ENCODE measurements around the gene HELB.
"Not testable (repeated sequence)": the region's sequence is repeated elsewhere in the genome, so short reads cannot be mapped to it uniquely, and the experiment has no call there.

HELB gene

GRCh38 chr12:66301944-66302826 lies at the start of gene HELB:
Gene HELB, plus strand, starts transcription at chr12:66302493. Its CDS starts 111 bp downstream, at chr12:66302604.
- DNase-seq: peak; percentile 98

- DNase-seq: no peak
Observed at GRCh38 chr12:66252771-66253170, 49.5 kb upstream of the HELB start.

- no peak for DNase-seq
Observed at GRCh38 chr12:66255737-66256136, 46.6 kb upstream of the HELB start.

DNA sequence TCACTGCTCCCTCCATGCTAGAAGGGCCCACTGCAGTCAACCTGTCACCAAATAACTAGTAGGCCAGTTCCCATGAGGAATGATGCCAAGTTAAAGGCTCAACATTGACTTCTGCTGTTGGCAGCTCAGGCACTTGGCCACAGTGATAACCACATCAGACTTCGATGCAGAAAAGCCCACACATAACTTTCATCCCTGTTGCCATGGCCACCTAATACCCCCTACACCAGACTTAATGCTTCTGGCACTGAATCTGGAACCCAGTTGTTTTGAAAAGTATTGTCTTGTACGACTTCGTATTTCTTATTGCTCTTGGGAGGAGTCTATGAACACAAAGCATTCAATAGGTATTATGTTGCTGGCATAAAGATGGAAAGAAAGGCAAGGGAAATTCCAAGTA lies 44.3 kb upstream of the HELB start:
- no peak for DNase-seq

GRCh38 chr12:66262737-66263136 lies 39.6 kb upstream of the HELB start:
- no peak for DNase-seq

DNA sequence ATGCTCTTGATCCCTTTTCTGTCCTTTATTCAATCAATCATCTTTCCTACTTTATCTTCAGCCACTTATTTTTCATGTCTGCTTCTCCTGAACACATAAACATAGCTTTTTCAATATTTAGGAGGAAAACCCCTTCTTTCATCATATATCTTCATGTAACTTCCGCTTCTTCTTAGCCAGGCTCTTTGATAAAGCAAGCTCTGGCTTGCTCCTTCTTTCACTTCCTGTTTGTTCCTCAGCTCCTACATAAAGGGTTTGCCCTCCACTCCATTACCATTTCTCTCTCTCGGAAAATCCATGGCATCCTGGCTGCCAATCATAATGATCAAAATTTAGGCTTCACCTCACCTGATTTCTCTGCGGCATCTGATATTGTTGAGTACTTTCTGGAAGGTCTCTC lies 33.7 kb upstream of the HELB start:
- DNase-seq: no peak

GRCh38 chr12:66269142-66269541 lies 33.2 kb upstream of the HELB start:
- no peak for DNase-seq

- no peak for DNase-seq
Observed at GRCh38 chr12:66269757-66270383, 32.4 kb upstream of the HELB start.

DNA sequence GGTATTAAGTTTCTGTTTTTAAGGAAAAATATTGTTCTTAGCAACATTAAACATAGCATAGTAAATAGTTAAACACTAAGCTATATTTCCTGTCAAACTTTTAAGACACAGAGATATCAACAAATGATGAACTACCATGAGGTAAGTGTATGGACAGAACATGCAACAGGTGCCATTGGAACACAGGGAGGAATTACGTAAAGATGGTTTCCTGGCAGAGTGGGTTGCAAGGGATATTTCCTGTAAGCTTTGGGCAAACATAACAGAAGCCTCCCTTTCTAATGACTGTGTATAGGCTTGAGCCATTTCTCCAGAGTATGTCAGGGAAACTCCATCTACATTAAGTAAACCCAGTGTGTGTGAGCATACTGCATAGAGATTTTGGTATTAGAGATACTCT lies 31.7 kb upstream of the HELB start:
- no peak for DNase-seq

GRCh38 chr12:66272650-66273049 lies 29.6 kb upstream of the HELB start:
- no peak for DNase-seq

- DNase-seq: no peak
Observed at GRCh38 chr12:66273147-66273546, 29.1 kb upstream of the HELB start.

DNA sequence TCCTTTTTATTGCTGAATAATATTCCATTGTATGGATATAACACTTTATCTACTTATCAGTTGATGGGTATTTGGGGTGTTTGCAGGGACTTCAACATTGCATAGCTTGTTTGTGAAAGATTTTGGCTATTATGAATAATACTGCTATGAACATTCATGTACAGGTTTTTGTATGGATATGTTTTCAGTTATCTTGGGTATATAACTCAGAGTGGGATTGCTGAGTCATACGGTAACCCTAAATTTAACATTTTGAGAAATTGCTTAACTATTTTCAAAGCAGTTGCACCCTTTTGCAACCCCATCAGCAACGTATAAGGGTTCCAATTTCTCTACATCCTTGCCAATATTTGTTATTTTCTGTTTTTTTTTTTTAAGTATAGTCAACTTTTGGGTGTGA lies 27.3 kb upstream of the HELB start:
- DNase-seq: no peak

GRCh38 chr12:66279123-66279712 lies 23.1 kb upstream of the HELB start:
- DNase-seq: peak; percentile 28

DNA sequence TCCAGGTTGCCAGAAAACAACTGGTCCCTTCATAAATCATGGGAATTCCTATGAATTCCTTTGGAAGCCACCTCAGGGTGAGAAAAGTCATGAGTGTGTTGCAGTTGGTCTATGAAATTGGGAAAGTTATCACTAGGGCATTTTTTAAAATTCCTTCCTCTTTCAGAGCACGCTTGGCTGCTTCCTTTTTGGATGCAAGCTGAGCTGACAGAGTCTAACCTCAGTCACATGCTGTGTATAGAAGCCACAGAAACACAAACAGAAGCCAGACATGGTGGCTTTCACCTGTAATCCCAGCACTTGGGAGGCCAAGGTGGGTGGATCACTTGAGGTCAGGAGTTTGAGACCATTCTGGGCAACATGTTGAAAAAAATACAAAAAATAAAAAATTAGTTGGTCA lies 21.7 kb upstream of the HELB start:
- no peak for DNase-seq

GRCh38 chr12:66282244-66282643 lies 20.0 kb upstream of the HELB start:
- DNase-seq: no peak

- DNase-seq: no peak
Observed at GRCh38 chr12:66287275-66287674, 15.0 kb upstream of the HELB start.

GRCh38 chr12:66288121-66288520 lies 14.2 kb upstream of the HELB start:
- peak; percentile 13 for DNase-seq

GRCh38 chr12:66289485-66289884 lies 12.8 kb upstream of the HELB start:
- no peak for DNase-seq

DNA sequence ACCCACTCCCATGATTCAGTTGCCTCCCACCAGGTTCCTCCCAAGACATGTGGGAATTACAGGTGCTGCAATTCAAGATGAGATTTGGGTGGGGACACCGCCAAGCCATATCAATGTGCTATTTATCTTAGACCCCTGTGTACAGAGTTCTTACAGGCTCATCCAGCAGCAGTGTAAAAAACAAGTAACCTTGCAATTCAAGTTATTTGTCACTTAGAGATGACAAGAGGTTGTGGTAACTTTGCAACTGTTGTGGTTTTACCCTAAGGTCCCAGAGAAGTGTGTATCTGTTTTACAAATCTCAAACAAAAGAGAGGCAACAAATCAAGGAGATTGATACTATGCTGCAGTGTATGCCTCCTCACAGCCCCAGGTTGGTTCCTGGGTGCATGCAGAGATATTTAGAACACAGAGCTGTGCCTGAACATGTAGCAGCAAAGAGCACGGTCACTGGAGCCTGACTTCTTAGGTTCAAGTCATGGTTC lies 11.5 kb upstream of the HELB start:
- no peak for DNase-seq

DNA sequence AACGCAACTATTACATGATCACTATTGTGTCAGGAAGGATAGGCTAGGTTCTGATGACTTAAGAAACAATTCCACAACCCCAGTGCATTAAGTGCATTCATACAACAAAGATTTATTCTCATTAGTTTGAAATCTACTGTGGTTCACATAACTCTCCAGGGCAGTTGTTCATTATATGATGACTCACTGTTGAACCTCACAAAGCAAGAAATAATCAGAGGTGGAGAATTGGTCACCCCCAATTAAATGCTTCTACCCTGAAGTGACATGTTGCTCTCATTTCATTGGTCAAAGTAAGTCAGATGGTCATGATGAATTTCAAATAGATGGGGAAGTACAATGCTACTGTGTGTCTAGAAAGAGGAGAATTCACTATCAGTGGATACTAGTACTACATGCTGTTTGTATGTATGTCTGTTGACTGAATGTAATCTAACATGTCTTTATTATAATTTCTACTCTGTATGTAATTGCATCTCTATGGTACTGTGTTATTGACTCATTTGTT lies 6.1 kb upstream of the HELB start:
- no peak for DNase-seq

DNA sequence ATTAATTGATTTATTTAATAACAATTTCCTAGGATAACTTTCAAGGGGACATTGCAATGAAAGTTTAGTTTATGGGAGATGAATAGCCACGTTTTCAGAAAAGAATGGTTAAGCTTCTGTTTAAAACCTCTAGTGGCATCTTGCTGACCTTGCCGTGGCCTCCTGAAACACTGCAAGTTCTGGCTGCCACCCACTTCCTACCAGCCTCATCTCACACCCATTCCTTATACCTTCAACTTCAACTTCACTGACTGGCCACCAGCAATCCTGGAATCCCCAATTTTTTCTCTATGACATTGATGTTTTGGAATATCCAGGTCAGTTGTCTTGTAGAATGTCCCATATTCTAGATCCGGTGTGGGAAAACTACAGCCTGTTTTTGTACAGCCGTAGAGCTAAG lies 5.2 kb upstream of the HELB start:
- no peak for DNase-seq

GRCh38 chr12:66297923-66298322 lies 4.4 kb upstream of the HELB start:
- no peak for DNase-seq

DNA sequence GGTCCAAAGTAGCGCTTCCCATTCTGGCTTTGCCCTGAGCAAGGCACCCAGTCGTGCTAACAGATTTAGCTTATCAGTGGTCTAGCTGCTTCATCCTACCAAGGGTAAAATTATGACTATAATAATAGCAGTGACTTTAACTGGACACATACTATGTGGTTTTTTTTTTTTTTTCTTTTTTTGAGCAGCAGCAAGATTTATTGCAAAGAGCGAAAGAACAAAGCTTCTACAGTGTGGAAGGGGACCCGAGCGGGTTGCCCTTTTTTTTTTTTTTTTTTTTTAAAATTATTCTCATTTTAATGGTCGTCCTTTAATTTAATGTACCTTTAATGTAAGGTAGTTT lies 505 bp downstream of the HELB start:
- no peak for DNase-seq

- not testable (repeated sequence) for DNase-seq
Observed at GRCh38 chr12:66303316-66303804, 1.1 kb downstream of the HELB start.

All from stimulated activated CD4-positive, alpha-beta T cell treated with anti-CD3 and anti-CD28 coated beads, Interleukin-4, amount 100 ng/mL, for 1 hour (primary cell).